ENCODE measurements around the gene SGPP2.

The SGPP2 gene

DNA sequence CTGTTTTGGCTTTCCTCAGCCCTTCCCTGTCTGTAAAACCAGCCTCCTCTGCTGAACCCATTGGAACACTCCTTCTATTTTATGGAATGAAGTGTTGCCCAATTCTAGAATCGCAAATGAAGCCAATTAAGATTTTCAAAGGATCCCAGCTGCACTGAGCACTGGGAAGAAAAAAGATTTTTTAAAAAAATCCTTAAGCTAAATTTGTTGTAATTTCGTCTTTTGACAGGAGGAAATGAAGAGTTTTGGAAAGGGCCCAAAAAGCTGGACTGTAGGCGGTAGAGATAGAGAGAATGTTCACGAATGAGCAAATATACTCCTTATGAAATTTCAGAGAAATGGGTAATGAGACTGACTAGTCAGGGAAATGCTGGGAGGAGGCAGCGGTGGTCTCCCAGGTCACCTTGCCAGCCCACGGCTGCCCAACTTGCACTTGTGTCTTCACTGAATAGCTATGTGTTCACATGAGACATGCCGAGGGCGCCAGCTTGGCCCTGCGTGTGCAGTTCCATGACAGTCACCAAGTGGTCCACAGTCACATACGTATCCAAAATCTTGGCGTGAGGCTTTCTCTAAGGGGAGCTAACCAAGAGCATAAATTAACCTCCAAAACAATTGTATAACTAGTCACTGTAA lies 69.9 kb downstream of the SGPP2 start:
- TF ChIP-seq, protein P1, sequence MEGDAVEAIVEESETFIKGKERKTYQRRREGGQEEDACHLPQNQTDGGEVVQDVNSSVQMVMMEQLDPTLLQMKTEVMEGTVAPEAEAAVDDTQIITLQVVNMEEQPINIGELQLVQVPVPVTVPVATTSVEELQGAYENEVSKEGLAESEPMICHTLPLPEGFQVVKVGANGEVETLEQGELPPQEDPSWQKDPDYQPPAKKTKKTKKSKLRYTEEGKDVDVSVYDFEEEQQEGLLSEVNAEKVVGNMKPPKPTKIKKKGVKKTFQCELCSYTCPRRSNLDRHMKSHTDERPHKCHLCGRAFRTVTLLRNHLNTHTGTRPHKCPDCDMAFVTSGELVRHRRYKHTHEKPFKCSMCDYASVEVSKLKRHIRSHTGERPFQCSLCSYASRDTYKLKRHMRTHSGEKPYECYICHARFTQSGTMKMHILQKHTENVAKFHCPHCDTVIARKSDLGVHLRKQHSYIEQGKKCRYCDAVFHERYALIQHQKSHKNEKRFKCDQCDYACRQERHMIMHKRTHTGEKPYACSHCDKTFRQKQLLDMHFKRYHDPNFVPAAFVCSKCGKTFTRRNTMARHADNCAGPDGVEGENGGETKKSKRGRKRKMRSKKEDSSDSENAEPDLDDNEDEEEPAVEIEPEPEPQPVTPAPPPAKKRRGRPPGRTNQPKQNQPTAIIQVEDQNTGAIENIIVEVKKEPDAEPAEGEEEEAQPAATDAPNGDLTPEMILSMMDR (IDR thresholded peaks at IDR 0.05; ENCODE audit: control insufficient read depth, insufficient read depth, low read depth, low read length, missing control alignments), result no peak
- DNase-seq (ENCODE audit: low read depth), result no peak

GRCh38 chr2:222495388-222495787 lies 71.0 kb downstream of the SGPP2 start:
- H3K4me3 ChIP-seq (ENCODE audit: control insufficient read depth, low read depth, low read length), result no peak overlapping the region
- DNase-seq (ENCODE audit: low read depth), result no peak
- TF ChIP-seq, protein P1 (IDR thresholded peaks at IDR 0.05; ENCODE audit: control insufficient read depth, insufficient read depth, low read depth, low read length, missing control alignments), result no peak

More for the DNA sequence above, 69.9 kb downstream of the SGPP2 start:
- H3K4me3 ChIP-seq (ENCODE audit: control insufficient read depth, low read depth, low read length), result no peak overlapping the region

- no peak for DNase-seq (ENCODE audit: low read depth)
- TF ChIP-seq, protein P1 (IDR thresholded peaks at IDR 0.05; ENCODE audit: control insufficient read depth, insufficient read depth, low read depth, low read length, missing control alignments), result no peak
- H3K4me3 ChIP-seq (ENCODE audit: control insufficient read depth, low read depth, low read length), result no peak overlapping the region
Measured at GRCh38 chr2:222499226-222499625, 74.9 kb downstream of the SGPP2 start.

GRCh38 chr2:222504191-222504590 lies 79.8 kb downstream of the SGPP2 start:
- TF ChIP-seq, protein P1 (IDR thresholded peaks at IDR 0.05; ENCODE audit: control insufficient read depth, insufficient read depth, low read depth, low read length, missing control alignments), result no peak
- H3K4me3 ChIP-seq (ENCODE audit: control insufficient read depth, low read depth, low read length), result no peak overlapping the region
- DNase-seq (ENCODE audit: low read depth), result no peak

DNA sequence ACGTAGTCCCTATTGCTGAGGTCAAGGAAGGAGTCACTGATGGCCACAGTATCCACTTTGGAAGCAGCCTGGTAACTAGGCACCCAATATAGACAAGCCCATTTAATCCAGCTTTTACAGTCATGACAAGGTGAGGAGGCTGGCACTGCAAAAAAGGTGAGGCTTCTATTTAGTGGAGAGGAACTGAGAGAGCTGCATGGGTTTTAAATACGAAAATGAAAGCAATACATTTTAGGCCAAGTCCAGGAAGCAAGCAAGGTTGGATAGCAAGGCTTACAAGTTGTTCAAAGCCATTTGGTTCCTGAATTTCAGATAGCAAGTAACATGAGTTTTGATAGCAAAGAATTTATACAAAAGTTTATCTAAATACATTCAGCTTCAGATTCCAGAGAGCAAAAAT lies 80.4 kb downstream of the SGPP2 start:
- TF ChIP-seq, protein P1 (IDR thresholded peaks at IDR 0.05; ENCODE audit: control insufficient read depth, insufficient read depth, low read depth, low read length, missing control alignments), result no peak

GRCh38 chr2:222506230-222506935 lies 82.0 kb downstream of the SGPP2 start:
- H3K4me3 ChIP-seq (ENCODE audit: control insufficient read depth, low read depth, low read length), result no peak overlapping the region
- TF ChIP-seq, protein P1 (IDR thresholded peaks at IDR 0.05; ENCODE audit: control insufficient read depth, insufficient read depth, low read depth, low read length, missing control alignments), result no peak
- no peak for DNase-seq (ENCODE audit: low read depth)

More for the DNA sequence above, 80.4 kb downstream of the SGPP2 start:
- no peak overlapping the region for H3K4me3 ChIP-seq (ENCODE audit: control insufficient read depth, low read depth, low read length)
- no peak for DNase-seq (ENCODE audit: low read depth)

Measured in AG09309 (cell line).